NCI-H460 (cell line): ENCODE measurements around the gene SPHK1. TPM values are rescaled to one million over a fixed set of nuclear protein-coding genes. Genes with fewer than 3 reads are reported as not detected.
A peak's percentile ranks its signal among the peaks of the same experiment; 100 is the strongest.

Experiments used
- DNase-seq: peaks from one replicate; pipeline ENCODE4 v3.0.0-alpha.2; 2016; ENCODE audit warnings: low read depth; ENCODE audit errors: extremely low read depth
- total RNA-seq: library from RNA; depleted of rRNA; stranded (reverse); fragments of >200 nt; shearing (Covaris generic); gene quantifications from 2 replicates; pipeline ENCODE4 v1.2.3, GENCODE V29; 2014

Gene SPHK1
- total RNA-seq, 1 experiment from 2014 or later, result 9.6 TPM

DNA sequence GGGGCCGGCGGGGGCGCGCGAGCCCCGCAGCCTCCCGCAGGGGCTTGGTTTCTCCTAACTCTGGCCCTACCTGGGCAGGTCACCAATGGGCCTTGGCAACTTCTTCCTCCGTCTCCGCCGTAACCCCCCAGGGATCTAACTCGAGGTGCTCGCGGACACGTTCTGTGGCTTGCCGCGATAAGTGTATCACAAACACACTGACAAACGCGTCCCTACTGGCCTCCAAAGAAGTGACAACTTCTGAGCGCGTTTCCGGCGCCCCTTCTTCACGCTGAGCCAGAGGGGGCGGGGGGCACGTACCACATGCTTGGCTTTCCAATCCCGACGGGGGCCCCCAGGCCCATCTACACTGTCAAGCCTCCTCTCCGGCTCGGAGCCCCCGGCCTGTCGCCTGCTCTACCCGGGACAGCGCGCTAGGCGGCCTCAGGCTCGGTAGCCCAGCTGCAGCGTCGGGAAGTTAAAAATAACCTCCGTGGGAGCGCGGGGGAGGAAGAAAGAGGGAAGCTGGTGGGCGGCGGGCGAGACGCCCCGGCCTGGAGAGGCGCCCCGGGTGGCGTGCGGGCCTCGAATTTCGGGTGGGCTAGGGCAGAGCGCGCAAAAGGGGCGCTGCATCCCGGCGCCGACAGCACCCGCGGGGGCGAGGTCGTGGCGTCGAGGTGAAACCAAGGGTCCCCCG, 725 bp upstream of the SPHK1 start:
- no peak for DNase-seq

DNA sequence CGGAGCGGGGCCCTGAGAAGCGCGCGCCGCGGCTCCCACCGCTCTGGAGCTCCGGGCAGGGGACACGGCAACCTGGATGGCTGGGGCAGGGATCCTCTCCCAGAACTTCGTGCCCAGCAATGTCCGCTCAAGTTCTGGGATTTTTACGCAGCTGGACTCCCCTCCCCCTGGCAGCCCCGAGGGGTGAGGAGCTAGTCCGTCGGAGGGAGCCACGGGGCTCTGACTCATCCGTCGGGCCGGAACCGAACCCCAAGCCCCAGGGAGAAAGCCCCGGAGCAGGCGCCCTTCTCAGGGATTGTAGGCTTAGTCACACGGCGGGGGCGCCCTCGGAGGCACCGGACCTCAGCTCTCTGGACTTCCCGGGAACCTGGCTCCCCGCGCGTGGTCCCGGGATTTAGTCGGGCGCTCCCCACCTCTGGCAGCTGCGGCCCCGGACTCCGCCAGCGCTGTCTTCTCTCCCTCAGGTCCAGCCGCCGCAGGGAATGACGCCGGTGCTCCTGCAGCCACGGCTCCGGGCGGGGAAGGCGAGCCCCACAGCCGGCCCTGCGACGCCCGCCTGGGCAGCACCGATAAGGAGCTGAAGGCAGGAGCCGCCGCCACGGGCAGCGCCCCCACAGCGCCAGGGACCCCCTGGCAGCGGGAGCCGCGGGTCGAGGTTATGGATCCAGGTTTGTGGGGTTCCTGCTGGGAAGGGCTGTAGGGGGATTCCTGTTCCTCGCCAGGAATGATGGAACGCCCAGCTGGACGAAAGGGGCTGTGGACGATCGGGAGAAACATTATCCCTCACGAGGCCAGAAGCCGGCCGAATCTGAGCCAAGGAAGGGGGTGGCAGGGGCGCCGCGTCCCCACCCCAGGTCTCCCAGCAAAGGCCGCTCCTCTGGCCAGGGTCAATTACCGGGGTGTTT, 830 bp downstream of the SPHK1 start:
- DNase-seq, result peak; percentile 34

DNA sequence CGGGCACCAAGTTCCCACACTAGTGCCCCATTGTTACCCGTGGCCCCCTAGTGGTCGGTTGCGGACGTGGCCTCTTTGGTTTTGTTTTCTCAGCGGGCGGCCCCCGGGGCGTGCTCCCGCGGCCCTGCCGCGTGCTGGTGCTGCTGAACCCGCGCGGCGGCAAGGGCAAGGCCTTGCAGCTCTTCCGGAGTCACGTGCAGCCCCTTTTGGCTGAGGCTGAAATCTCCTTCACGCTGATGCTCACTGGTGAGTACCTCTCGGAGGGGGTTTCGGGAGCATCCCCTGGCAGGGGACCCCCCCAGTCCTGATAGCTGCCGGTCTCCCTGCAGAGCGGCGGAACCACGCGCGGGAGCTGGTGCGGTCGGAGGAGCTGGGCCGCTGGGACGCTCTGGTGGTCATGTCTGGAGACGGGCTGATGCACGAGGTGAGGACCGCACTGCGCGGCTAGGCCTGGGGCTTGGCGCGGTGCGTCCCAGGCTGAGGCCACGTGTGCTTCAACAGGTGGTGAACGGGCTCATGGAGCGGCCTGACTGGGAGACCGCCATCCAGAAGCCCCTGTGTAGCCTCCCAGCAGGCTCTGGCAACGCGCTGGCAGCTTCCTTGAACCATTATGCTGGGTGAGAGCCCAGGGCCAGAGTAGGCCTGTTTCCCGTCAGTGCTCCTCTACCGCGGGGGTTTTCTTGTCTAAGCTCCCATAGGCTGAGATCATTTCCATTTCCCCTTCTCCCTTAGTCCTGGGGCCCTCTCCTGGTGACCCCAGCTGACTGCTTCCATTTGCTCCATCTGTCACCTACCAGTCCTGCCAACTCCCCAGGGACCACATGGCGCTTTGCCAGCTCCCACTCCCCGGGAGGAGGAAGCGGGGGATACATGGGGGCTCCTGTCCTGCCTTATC, 1.7 kb downstream of the SPHK1 start:
- peak; percentile 75 for DNase-seq

- DNase-seq, result no peak
Observed at GRCh38 chr17:76386966-76387765, 2.8 kb downstream of the SPHK1 start.

DNA sequence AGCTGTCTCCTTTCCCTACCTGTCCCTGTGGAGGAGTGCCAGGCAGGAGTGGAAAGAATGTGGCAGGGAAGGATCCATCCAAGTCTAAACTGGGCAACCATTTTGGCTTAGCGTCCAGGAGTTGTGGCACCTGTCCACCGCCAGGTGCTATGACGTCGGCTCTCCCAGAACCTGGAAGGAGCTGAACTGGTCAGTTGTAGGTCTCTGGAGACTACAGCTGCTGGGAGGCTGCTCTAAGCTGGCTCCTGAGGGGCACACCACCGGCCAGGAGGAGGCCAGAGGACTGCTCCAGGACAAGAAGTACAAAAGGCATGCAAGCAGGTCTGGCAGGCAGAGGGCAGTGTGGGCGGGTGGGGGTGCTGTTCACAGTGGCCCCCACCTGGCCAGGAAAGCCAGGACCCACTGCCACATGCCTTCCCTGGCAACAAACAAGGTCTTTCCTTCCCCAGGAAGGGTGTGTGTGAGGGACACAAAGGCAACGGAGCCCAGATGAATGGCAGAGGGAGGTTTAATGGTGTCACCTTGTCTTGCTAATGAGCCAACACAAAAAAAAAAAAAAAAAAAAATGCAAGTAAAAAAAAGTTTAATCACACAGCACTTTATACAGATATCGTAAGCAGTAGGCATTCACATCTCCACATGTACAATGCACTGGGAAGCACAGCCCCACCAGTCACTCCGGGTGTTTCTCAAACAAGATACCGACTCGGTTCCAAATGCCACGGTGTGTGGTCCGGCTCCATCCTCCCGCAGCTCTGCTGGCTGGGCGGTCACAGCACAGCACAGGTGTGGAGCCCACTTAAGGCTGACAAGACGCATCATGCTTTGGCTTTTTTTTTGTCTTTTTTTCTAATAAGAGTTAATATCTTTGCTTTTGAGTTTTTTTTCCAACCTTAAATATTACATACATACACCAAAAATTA, 4.8 kb downstream of the SPHK1 start:
- DNase-seq, result no peak

- DNase-seq, result no peak
Observed at GRCh38 chr17:76390003-76390421, 5.6 kb downstream of the SPHK1 start.

- DNase-seq, result no peak
Observed at GRCh38 chr17:76391200-76391715, 6.8 kb downstream of the SPHK1 start.

DNA sequence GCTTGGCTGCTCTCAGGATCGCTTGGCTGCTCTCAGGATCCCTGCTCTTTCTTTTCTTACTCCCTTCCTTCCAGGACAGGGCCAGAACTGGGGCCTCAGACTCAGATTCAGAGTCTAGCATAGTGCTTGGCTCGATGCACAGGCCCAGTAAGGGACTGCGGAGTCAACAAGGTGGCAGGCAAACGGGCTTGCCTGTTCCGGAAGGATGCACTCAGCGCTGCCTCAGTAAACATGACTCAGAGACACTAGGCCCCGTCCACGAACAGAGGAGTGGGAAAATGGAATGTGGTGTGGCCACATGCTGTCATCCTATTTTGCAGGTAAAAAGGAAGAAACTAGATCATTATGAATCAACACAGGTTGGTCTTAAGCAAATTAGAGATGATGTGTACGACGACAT, 9.8 kb downstream of the SPHK1 start:
- DNase-seq, result no peak

- no peak for DNase-seq
Observed at GRCh38 chr17:76395980-76396379, 11.6 kb downstream of the SPHK1 start.

- DNase-seq, result no peak
Observed at GRCh38 chr17:76397184-76397583, 12.8 kb downstream of the SPHK1 start.

GRCh38 chr17:76397687-76398522, 13.5 kb downstream of the SPHK1 start:
- peak; percentile 82 for DNase-seq

DNA sequence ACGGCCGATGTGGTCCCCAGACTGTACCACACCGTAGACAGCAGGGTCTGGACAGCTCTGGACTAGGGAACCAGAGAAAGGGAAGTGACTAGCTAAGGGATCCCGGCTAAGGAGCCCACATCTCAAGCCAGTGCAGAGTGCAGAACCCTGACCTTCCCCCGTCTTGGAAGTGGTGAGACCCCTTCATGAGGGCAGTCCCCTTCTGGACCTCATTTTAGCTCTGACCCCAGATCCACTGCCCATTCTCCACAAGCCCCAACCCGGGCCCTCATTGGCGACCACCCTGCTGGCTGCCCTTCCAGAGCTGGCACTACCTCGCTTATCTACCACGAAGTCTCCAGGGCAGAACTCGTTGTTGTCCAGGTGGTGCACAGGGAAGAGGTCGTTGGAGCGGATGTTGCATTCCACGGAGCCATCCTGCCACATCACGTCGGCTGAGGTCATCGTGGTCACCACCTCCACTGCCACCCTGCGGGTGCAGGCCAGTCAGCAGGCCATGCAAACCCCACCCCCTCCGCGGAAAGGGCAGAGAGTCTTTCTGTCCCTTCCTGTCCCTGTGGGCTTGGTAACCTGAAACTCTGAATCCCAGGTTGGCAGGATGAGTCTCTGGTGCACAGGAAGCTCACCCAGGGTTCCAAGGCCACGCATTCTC, 14.2 kb downstream of the SPHK1 start:
- no peak for DNase-seq

GRCh38 chr17:76399175-76400172, 15.1 kb downstream of the SPHK1 start:
- no peak for DNase-seq

- no peak for DNase-seq
Observed at GRCh38 chr17:76402711-76403110, 18.3 kb downstream of the SPHK1 start.

GRCh38 chr17:76404256-76404655, 19.8 kb downstream of the SPHK1 start:
- DNase-seq, result no peak

GRCh38 chr17:76404976-76405563, 20.7 kb downstream of the SPHK1 start:
- no peak for DNase-seq
